Activated CD4-positive, alpha-beta T cell treated with anti-CD3 and anti-CD28 coated beads for 1 hour (primary cell): ENCODE results near the gene AMBP.

Source experiments
- DNase-seq: peaks from one replicate; pipeline ENCODE4 v3.0.0-alpha.2; 2020

Gene AMBP

GRCh38 chr9:114072184-114073140 lies 5.6 kb downstream of the AMBP start:
- DNase-seq: no peak

DNA sequence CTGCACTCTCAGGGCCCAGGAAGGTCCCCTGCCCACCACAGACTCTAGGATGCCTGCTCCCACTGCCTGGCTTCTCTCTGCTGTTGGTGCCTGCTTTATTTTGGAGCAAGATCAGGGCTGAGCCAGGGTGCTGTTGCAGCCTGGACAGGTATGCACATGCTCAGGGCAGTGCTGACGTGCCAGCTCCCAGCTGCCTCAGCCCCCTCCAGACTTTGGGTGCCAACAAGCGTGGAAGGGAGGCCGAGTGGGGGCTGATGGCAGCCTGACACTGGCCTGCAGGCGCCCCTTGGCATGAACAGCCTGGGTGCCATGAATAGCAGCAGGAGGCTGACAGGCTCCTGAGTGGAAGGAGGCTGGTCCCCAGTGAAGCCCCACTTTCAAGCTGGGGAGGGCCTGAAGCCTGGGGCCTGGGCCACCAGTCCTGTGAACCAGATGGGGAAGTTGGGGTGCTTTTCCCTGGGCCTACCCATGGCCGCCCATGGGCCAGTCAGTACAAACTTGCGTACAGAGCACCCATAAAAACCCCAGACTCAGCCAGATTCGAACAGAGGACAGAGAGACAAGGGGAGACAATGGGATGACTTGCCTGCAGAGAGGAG lies 6.8 kb downstream of the AMBP start:
- no peak for DNase-seq

GRCh38 chr9:114070188-114071103 lies 7.7 kb downstream of the AMBP start:
- no peak for DNase-seq

GRCh38 chr9:114069476-114070187 lies 8.5 kb downstream of the AMBP start:
- no peak for DNase-seq

GRCh38 chr9:114065304-114065703 lies 12.8 kb downstream of the AMBP start:
- no peak for DNase-seq

- DNase-seq: no peak
Measured at GRCh38 chr9:114061830-114062474, 16.1 kb downstream of the AMBP start.

DNA sequence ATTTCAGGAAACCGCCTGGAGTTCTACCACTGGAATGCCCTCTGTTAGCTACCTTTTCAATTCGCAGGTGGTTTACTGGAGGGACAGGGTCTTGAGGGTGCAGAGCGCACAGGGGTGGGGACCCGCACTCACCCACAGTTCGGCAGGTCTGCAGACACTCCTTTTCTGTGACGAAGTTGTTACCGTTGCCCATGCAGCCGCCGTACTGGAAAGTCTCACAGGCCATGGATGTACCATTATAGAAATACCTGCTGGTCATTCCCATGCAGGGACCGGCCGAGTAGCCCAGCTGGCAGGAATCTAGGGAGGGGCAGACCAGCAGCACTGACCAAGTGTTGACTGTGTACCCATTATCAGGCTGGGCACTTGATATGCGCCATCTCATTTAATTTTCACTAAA lies 16.8 kb downstream of the AMBP start:
- no peak for DNase-seq

DNA sequence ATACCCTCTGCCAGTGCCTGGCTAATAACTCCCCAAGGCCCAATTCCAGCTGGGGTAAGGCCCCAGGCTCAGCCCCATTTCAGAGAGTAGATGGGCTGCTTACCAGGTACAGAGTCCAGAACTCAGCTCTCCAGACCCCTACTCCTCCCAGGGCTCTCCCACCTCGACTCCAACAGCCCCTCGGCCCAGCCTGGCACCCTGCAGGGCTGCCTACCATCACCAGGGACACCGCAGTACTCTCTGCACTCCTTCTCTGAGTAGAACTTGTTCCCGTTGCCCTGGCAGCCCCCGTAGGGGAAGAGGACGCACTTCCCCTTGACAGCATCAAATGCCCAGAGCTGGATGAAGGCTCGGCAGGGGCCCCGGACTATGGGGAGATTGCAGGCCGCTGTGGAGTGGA lies 17.4 kb downstream of the AMBP start:
- no peak for DNase-seq

GRCh38 chr9:114060070-114060469 lies 18.0 kb downstream of the AMBP start:
- DNase-seq: no peak

DNA sequence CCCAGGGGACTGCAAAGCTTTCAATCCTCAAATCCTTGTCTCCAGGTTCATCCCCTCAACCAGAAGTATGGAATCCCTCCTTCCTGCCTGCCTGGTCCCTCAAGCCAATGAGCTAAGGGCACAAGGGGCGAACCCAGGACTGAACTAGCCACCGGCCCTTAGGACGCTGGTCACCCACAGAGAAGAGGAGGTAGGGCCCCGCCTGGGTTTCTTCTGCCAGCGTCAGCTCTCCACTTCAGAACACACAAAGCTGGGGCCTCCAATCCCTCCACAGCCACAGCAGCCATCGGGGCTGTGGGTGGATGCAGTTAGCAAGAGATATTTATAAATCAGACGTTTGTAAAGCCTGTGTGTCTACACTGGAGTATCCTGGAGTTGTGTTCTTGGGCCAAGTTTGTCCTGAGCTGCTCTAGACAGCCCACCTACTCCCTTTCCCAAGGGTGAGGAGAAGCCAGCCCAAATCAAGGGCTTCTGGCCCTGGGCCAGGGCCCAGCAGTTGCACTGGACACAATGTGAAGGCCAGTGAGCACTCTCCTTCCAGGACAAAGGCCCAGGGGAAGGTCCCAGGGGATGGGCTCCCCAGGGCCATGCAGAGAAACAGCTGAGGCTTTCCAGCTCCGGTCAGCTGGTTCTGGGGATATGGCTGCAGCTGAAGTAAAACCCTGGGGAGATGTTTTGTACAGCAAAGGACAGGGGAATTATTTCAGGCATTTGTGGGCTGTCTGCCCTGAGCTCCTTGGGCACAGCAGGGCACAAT lies 18.9 kb downstream of the AMBP start:
- DNase-seq: no peak

GRCh38 chr9:114058688-114059046 lies 19.4 kb downstream of the AMBP start:
- no peak for DNase-seq

DNA sequence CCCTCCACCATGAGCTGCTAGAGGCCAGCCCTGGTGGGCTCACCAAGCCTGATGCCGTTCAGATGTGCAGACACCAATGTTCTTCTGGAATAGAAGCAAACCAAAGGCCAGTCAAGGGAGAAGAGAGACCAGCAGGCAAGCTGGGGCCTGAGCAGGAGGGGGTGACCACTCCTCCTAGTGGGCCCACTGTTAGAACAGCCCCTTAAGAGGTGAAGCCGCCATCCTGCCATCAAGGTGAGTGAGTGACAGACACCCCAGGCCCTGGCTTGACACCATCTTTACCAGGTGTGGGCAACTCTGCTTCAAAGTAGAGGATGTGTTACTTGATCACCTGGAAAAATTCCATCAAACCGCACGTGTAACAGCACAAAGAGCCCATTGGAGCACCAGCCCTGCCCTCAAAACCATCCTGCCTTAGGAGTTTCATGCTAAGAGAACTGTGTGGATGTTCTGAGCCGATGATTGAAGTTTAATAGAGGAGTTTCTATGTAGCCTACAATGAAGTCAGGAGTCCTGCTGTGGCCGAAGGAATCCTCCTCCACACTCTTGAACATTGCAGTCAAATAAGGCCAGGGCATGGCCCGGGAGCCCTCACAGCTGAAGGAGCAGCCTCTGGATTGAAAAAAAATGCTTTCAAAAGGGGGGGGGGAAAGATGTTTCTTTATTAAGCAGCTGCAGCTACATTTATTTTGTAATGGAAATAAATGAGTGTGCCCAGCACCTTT lies 20.8 kb downstream of the AMBP start:
- DNase-seq: no peak

- DNase-seq: no peak
Measured at GRCh38 chr9:114056527-114056926, 21.6 kb downstream of the AMBP start.

DNA sequence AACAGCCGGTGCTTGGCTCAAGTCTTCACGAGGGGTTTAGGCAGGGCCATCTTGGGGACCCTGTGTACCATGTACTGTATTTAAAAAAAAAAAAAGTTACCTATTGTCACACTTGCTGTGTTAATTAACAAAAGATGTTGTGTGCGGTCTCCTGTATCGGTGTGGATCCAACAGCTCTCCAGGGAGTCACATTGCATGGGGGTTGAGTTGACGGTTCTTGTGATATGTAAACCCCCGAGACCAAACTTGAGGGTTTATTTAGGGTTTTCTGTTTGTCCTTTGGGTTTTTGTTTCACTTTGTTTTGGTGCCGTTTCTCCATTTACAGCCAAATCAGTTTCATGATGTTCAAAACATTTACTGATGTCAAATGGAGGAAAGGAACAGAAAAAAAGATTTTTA lies 22.2 kb downstream of the AMBP start:
- DNase-seq: no peak

DNA sequence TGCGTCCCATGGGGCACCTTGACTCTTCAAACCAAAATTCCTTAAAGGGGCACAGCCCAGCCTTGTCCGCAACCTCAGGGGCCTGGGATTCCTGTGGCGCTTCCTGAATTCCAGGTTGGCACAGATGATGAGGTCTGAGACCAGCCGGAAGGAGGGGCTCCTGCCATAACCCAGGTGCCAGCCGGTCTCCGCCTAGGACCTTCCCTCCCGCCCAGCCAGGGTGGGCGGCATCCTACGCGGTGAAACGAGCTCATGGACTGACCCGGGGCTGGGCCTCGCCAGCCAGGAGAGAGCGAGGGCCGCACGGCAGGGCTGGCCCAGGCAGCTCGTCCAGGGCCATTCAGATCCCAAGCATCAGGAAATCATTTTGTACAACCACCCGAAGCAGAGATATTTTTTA lies 23.0 kb downstream of the AMBP start:
- DNase-seq: no peak

DNA sequence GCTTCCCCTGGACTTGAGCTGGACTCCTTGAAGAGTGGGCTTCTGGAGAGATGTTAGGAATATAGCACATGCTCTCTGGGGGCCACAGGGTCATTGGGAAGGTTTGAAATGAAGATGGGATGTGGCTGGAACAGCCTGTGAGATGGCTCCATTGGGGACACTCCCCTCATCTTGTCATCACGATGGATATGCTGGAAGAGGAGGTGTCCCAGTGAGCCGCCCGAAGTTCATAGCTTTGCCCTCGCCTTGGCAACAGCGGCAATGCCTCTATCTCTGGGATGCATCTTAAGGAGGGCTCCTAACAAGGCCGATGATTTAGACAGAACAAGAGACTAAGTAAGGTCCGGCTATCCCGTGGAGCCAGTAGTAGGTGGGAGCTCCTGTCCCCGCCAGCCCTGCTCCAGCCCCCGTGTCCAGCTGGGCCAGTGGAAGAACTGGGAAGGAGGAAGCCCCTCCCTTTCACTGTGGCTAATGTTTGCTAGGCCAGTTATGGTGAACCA lies 23.9 kb downstream of the AMBP start:
- no peak for DNase-seq

DNA sequence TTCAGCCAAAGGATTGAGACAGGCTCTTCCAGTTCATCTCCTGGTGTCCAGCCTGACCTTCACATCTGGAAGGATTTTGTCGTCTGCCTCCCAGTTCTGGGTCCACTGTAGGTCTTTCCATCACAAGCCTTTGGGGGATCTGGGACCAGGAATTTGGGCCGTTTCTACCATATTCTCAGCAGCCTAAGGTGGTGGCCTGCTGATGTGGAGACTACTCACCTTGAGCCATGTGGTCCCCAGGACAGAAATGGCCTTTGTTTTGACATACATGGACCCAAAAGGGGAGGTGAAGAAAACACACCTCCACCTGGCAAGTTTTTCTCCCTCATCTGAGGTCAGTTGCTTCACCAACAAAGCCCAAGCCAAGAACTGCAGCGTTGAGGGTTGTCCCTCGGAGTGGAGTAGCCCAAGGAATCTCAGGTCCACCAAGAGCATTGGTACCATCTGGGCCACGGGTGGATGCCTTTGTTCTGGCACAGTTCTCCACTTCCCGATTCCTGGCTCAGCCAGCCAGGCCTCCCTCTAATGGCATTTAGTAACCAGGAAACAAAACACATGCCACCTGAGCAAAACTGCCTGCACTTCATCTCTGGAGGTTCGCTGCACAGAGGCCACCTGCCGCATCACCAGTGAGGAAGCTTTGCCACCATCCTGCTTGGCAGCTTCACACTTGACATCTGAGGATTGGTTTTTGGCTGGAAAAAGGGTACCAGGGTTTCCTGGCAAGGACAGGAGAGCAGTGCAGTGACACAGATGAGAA lies 24.7 kb downstream of the AMBP start:
- DNase-seq: no peak

- DNase-seq: no peak
Measured at GRCh38 chr9:114051706-114052105, 26.4 kb downstream of the AMBP start.

GRCh38 chr9:114051281-114051680 lies 26.8 kb downstream of the AMBP start:
- no peak for DNase-seq

- DNase-seq: no peak
Measured at GRCh38 chr9:114050646-114051045, 27.5 kb downstream of the AMBP start.
